ENCODE results near the gene WDHD1.

Gene WDHD1

DNA sequence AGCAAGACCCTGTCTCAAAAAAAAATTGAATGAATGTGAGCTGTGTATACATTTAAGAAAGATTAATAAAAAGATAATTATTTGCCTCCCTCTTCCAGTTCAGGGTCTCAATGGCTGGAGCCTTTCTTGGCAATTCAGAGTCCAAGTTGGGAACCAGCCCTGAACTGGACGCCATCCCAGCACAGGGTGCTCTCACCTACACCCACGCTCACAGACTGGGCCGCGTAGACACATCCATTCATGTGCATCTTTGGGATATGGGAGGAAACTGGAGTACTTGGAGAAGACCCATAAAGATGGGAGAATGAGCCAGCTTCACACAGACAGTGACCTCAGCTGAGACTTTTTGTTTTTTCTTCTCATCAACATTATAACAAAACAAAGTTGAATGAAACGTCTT, 31.0 kb upstream of the WDHD1 start:
- DNase-seq (ENCODE audit: insufficient read length), result no peak
- no peak for TF ChIP-seq POLR2A (IDR thresholded peaks at IDR 0.05; ENCODE audit: low read depth, low read length)
- no peak for TF ChIP-seq TAF1 (IDR thresholded peaks at IDR 0.05; ENCODE audit: borderline replicate concordance, low read depth, low read length)
- TF ChIP-seq POLR2AphosphoS5 (IDR thresholded peaks at IDR 0.05; ENCODE audit: low read depth, low read length), result no peak
- no peak for FAIRE-seq

GRCh38 chr14:55054098-55054497, 27.2 kb upstream of the WDHD1 start:
- no peak for TF ChIP-seq POLR2AphosphoS5 (IDR thresholded peaks at IDR 0.05; ENCODE audit: low read depth, low read length)
- TF ChIP-seq TAF1 (IDR thresholded peaks at IDR 0.05; ENCODE audit: borderline replicate concordance, low read depth, low read length), result no peak
- TF ChIP-seq POLR2A (IDR thresholded peaks at IDR 0.05; ENCODE audit: low read depth, low read length), result no peak; the same call in 1 of the 2 replicates
- no peak for FAIRE-seq
- DNase-seq (ENCODE audit: insufficient read length), result no peak

DNA sequence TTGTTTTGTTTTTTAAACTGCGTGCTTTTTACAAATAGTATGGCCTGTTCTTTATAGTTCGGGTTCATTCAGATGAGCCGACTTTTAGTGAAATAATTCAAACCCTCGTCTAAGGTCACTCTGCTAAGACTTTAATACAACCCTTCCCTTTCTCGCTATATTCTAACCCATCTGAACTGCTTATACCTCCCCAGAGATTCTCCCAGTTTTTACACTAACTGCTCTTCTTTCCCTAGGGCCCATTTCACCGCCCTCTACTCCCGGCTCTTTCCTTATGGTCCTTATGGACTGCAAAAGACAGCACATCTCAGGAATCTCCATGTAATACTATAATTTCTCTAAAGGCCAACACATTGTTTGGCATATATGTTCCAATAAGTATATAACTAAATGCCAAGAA, 26.6 kb upstream of the WDHD1 start:
- TF ChIP-seq POLR2A (IDR thresholded peaks at IDR 0.05; ENCODE audit: low read depth, low read length), result no peak
- no peak for TF ChIP-seq POLR2AphosphoS5 (IDR thresholded peaks at IDR 0.05; ENCODE audit: low read depth, low read length)
- no peak for TF ChIP-seq TAF1 (IDR thresholded peaks at IDR 0.05; ENCODE audit: borderline replicate concordance, low read depth, low read length)
- no peak for DNase-seq (ENCODE audit: insufficient read length)
- no peak for FAIRE-seq

- DNase-seq (ENCODE audit: insufficient read length) (no peak), FAIRE-seq (no peak)
- TF ChIP-seq POLR2A (IDR thresholded peaks at IDR 0.05; ENCODE audit: low read depth, low read length), result no peak
- 0 out of 2 replicates have a peak, but pooled peaks have one; percentile 11 for TF ChIP-seq POLR2AphosphoS5 (IDR thresholded peaks at IDR 0.05; ENCODE audit: low read depth, low read length)
- no peak for TF ChIP-seq TAF1 (IDR thresholded peaks at IDR 0.05; ENCODE audit: borderline replicate concordance, low read depth, low read length)
Measured at GRCh38 chr14:55053018-55053417, 26.1 kb upstream of the WDHD1 start.

GRCh38 chr14:55052269-55052930, 25.5 kb upstream of the WDHD1 start:
- FAIRE-seq (peak; percentile 54), DNase-seq (ENCODE audit: insufficient read length) (no peak)
- TF ChIP-seq TAF1 (IDR thresholded peaks at IDR 0.05; ENCODE audit: borderline replicate concordance, low read depth, low read length) (no peak), POLR2A (IDR thresholded peaks at IDR 0.05; ENCODE audit: low read depth, low read length) (no peak), POLR2AphosphoS5 (IDR thresholded peaks at IDR 0.05; ENCODE audit: low read depth, low read length) (no peak)

DNA sequence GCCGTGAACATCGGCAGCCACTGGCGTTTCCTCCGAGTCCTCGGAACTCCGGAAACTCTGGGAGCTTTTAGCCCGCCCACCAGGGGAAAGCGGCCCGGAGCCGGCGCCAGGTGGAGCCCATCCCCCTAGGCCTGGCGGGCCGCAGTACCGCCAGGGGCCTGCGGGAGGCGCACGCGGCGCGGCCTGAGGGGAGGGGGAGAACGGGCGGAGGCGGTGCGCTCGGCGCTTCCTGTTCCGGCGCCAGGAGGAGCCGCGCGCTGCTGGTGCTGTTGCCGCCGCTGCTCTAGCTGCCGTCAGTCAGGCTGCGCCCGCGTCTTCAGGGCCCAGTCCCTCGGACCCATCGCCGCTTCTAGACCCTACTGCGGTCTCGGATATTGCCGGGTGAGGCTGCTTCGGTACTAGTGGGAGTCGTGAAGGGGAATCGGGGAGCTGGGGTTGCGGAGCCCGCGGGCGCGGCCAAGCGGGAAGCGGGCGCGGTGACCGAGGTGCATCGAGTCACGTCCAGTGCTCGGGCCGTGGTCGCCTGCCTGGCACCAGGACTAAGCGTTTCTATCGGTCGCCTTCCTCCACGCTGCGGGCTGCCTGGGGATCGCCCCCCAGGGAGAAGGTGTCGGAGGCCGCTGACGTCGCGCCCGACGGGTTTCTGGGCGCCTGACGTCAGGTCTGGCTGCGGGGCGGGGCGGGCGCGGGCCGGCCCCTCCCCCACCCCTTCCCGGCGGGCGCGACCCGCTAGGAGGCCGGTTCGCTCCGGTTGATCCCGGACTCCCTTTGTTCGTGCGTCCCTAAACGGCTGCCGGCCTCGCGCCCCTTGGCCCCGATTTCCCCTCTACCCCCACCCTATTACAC, 24.7 kb upstream of the WDHD1 start, which contains the start of gene MAPK1IP1L:
MAPK1IP1L (plus strand) TSS at position 225 of the 846 bp plus-strand sequence. CDS start 10,037 bp downstream, outside the sequence.
- TF ChIP-seq POLR2AphosphoS5 (IDR thresholded peaks at IDR 0.05; ENCODE audit: low read depth, low read length) (peak; percentile 98), POLR2A (IDR thresholded peaks at IDR 0.05; ENCODE audit: low read depth, low read length) (peak; percentile 99), TAF1 (IDR thresholded peaks at IDR 0.05; ENCODE audit: borderline replicate concordance, low read depth, low read length) (peak; percentile 71; the same call in 1 of the 2 replicates)
- DNase-seq (ENCODE audit: insufficient read length) (peak; percentile 86), FAIRE-seq (peak; percentile 98)

DNA sequence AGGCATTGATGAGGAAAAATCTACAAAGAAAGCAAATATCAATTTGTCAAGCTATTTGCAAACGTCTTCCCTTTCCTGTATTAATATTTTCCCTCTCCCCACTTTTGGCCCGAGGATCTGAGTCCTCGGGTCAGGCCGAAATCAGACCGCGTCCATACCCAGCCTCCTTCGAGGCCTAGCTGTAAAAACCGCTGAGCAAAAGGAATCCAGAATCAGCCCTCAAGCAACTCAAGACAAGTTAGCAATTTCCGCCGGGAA, 24.2 kb upstream of the WDHD1 start:
- TF ChIP-seq POLR2A (IDR thresholded peaks at IDR 0.05; ENCODE audit: low read depth, low read length) (no peak), POLR2AphosphoS5 (IDR thresholded peaks at IDR 0.05; ENCODE audit: low read depth, low read length) (no peak), TAF1 (IDR thresholded peaks at IDR 0.05; ENCODE audit: borderline replicate concordance, low read depth, low read length) (no peak)
- FAIRE-seq (no peak), DNase-seq (ENCODE audit: insufficient read length) (no peak)

- TF ChIP-seq POLR2AphosphoS5 (IDR thresholded peaks at IDR 0.05; ENCODE audit: low read depth, low read length), result no peak
- no peak for TF ChIP-seq POLR2A (IDR thresholded peaks at IDR 0.05; ENCODE audit: low read depth, low read length)
- TF ChIP-seq TAF1 (IDR thresholded peaks at IDR 0.05; ENCODE audit: borderline replicate concordance, low read depth, low read length), result no peak
- no peak for FAIRE-seq
- no peak for DNase-seq (ENCODE audit: insufficient read length)
Measured at GRCh38 chr14:55048900-55049436, 22.1 kb upstream of the WDHD1 start.

GRCh38 chr14:55047301-55048053, 20.6 kb upstream of the WDHD1 start:
- no peak for DNase-seq (ENCODE audit: insufficient read length)
- TF ChIP-seq TAF1 (IDR thresholded peaks at IDR 0.05; ENCODE audit: borderline replicate concordance, low read depth, low read length) (no peak), POLR2AphosphoS5 (IDR thresholded peaks at IDR 0.05; ENCODE audit: low read depth, low read length) (no peak)
- FAIRE-seq, result no peak

DNA sequence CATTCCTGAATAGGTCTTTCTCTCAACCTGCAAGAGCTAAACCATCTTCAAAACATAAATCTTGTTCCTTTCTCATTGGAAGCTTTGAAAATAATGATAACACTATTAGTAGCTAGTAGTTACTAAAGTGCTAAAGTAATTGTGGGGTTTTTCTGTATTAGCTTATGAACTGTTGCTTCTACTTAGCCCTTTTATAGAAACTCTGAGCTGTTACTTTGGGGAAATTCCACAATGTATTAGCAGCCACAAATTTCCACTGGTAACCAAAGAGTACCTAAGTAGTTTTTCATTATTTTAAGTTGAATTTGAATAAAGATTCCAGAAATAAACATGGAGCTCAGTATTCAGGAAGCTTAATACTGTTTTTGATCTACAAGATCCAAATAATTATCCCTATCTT, 18.2 kb upstream of the WDHD1 start:
- DNase-seq (ENCODE audit: insufficient read length) (no peak), FAIRE-seq (peak; percentile 63)
- TF ChIP-seq POLR2AphosphoS5 (IDR thresholded peaks at IDR 0.05; ENCODE audit: low read depth, low read length) (no peak), POLR2A (IDR thresholded peaks at IDR 0.05; ENCODE audit: low read depth, low read length) (no peak), TAF1 (IDR thresholded peaks at IDR 0.05; ENCODE audit: borderline replicate concordance, low read depth, low read length) (no peak)

- no peak for DNase-seq (ENCODE audit: insufficient read length)
- no peak for FAIRE-seq
- 0 out of 2 replicates have a peak, but pooled peaks have one; percentile 17 for TF ChIP-seq POLR2AphosphoS5 (IDR thresholded peaks at IDR 0.05; ENCODE audit: low read depth, low read length)
- no peak for TF ChIP-seq POLR2A (IDR thresholded peaks at IDR 0.05; ENCODE audit: low read depth, low read length)
- TF ChIP-seq TAF1 (IDR thresholded peaks at IDR 0.05; ENCODE audit: borderline replicate concordance, low read depth, low read length), result no peak
Measured at GRCh38 chr14:55043528-55043927, 16.6 kb upstream of the WDHD1 start.
